Fibroblast of lung (primary cell): ENCODE measurements around the gene SOX21. TPM values are rescaled to one million over a fixed set of nuclear protein-coding genes. Genes with fewer than 3 reads are reported as not detected.

Experiments used
- DNase-seq, 2 donors: peaks; one replicate each; pipeline versions ENCODE4 v3.0.0 to v3.0.0-alpha.2; 2010; ENCODE audit warnings: low read depth in 2 of 2
- H2AFZ ChIP-seq: 2 replicates; pipeline ENCODE4 v1.5.1; 2012; ENCODE audit warnings: low read length, control low read depth, inconsistent platforms
- H3K27ac ChIP-seq: 2 replicates; pipeline ENCODE4 v1.5.1; 2011; ENCODE audit warnings: low read length, control low read depth; ENCODE audit not compliant: insufficient read depth
- H3K27me3 ChIP-seq: 2 replicates; pipeline ENCODE4 v1.5.1; 2011; ENCODE audit warnings: mild to moderate bottlenecking, low read length; ENCODE audit not compliant: control insufficient read depth, insufficient read depth
- H3K36me3 ChIP-seq: 2 replicates; pipeline ENCODE4 v1.5.1; 2011; ENCODE audit warnings: low read length; ENCODE audit not compliant: control insufficient read depth, insufficient read depth
- H3K4me1 ChIP-seq: 2 replicates; pipeline ENCODE4 v1.5.1; 2011; ENCODE audit warnings: low read length; ENCODE audit not compliant: control insufficient read depth, insufficient read depth; ENCODE audit errors: extremely low read depth
- H3K4me2 ChIP-seq: 2 replicates; pipeline ENCODE4 v1.5.1; 2011; ENCODE audit warnings: low read length, control low read depth; ENCODE audit not compliant: insufficient read depth; ENCODE audit errors: extremely low read depth
- H3K4me3 ChIP-seq, 4 experiments: fragments of 200-600 bp in 1 of 4; sonication (generic) in 1 of 4; replicated peaks in 1 of 4; 2 replicates each; pipeline ENCODE4 v1.5.1; 2011 to 2016; ENCODE audit warnings: low read length in 4 of 4, low read depth in 3 of 4, mild to moderate bottlenecking in 3 of 4, control low read depth in 2 of 4, inconsistent platforms in 1 of 4, mixed read lengths in 1 of 4; ENCODE audit not compliant: insufficient read depth in 1 of 4; ENCODE audit errors: control extremely low read depth in 1 of 4
- H3K79me2 ChIP-seq: 2 replicates; pipeline ENCODE4 v1.5.1; 2012; ENCODE audit warnings: mild to moderate bottlenecking, low read length, inconsistent platforms; ENCODE audit not compliant: control insufficient read depth, insufficient read depth
- H3K9ac ChIP-seq: 2 replicates; pipeline ENCODE4 v1.5.1; 2011; ENCODE audit warnings: mild to moderate bottlenecking, low read length, control low read depth; ENCODE audit not compliant: insufficient read depth
- H3K9me3 ChIP-seq: 2 replicates; pipeline ENCODE4 v1.5.1; 2012; ENCODE audit warnings: low read depth, low read length; ENCODE audit not compliant: control insufficient read depth, insufficient read depth
- H4K20me1 ChIP-seq: 2 replicates; pipeline ENCODE4 v1.5.1; 2011; ENCODE audit warnings: low read length; ENCODE audit not compliant: control insufficient read depth, insufficient read depth; ENCODE audit errors: extremely low read depth
- EZH2 ChIP-seq: IDR thresholded peaks from 2 replicates; pipeline ENCODE4 v1.5.1; 2012; ENCODE audit warnings: low read length, control low read depth, mild to moderate bottlenecking; ENCODE audit errors: missing control alignments
- polyA plus RNA-seq, 2 donors: library from polyadenylated mRNA; depleted of rRNA in 1 of 2; stranded (reverse) in 1 of 2; unstranded in 1 of 2; fragments of >200 nt; gene quantifications; 2 replicates each; pipeline ENCODE4 v1.2.1, GENCODE V29; 2011 to 2012; ENCODE audit warnings: missing spikeins in 1 of 2
- total RNA-seq: library from RNA; depleted of rRNA; stranded (reverse); fragments of >200 nt; gene quantifications from 2 replicates; pipeline ENCODE4 v1.2.1, GENCODE V29; 2014
- TF ChIP-seq, protein P1 (sequence below), 2 donors: IDR thresholded peaks in 1 of 2; conservative IDR thresholded peaks in 1 of 2; 1 replicate in 1 of 2; 2 replicates in 1 of 2; pipeline ENCODE4 v1.5.1; 2011 to 2012; ENCODE audit warnings: low read length in 2 of 2, control low read depth in 1 of 2, inconsistent platforms in 1 of 2, low read depth in 1 of 2, mild to moderate bottlenecking in 1 of 2

SOX21 gene
- total and polyA plus RNA-seq, 2 donors (not counting 1 experiment from before 2014, with no cell fraction given), result not detected

DNA sequence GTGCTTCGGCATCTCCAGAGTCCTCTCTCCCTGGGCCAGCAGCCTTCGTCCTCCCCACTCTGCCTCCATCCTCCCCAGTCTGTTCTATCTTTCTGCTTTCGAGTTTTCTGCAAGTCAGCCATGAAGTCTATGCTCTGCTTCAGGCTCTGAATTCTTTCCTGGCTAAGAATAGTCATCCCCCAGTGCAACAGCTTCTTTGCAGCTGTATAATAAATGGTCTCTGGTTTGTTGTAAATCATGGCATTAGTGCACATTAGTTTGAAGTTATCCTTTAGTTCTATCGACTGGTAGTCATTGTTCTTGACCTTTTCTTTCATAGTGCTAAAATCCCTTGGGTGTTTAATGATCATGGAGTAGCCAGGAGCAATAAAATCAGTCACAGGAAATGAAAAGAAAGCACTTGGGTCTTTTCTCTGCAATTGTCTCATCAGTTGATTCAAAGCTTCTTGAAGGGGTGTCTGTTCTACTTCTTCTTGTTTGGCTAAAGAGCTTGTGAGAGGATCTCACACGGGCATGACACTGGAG, 46.2 kb upstream of the SOX21 start:
- Histone ChIP-seq H4K20me1 (no peaks in the 10 kb centered on the region), H3K27me3 (no peaks in the 10 kb centered on the region), H3K36me3 (no peaks in the 10 kb centered on the region), H3K4me1 (no peaks in the 10 kb centered on the region), H3K27ac (no peak overlapping the region), H3K79me2 (no peaks in the 10 kb centered on the region), H3K9me3 (no peaks in the 10 kb centered on the region), H2AFZ (no peak overlapping the region), H3K4me2 (no peak overlapping the region), H3K9ac (no peak overlapping the region), H3K4me3 (no peak overlapping the region)
- no peak for TF ChIP-seq EZH2
- TF ChIP-seq, protein P1, sequence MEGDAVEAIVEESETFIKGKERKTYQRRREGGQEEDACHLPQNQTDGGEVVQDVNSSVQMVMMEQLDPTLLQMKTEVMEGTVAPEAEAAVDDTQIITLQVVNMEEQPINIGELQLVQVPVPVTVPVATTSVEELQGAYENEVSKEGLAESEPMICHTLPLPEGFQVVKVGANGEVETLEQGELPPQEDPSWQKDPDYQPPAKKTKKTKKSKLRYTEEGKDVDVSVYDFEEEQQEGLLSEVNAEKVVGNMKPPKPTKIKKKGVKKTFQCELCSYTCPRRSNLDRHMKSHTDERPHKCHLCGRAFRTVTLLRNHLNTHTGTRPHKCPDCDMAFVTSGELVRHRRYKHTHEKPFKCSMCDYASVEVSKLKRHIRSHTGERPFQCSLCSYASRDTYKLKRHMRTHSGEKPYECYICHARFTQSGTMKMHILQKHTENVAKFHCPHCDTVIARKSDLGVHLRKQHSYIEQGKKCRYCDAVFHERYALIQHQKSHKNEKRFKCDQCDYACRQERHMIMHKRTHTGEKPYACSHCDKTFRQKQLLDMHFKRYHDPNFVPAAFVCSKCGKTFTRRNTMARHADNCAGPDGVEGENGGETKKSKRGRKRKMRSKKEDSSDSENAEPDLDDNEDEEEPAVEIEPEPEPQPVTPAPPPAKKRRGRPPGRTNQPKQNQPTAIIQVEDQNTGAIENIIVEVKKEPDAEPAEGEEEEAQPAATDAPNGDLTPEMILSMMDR (conservative IDR thresholded peaks at IDR 0.05 in 1 of 2, IDR thresholded peaks at IDR 0.05 in 1 of 2; ENCODE audit: low read depth in 1 of 2, low read length in 2 of 2), result no peak
- DNase-seq, result no peak

DNA sequence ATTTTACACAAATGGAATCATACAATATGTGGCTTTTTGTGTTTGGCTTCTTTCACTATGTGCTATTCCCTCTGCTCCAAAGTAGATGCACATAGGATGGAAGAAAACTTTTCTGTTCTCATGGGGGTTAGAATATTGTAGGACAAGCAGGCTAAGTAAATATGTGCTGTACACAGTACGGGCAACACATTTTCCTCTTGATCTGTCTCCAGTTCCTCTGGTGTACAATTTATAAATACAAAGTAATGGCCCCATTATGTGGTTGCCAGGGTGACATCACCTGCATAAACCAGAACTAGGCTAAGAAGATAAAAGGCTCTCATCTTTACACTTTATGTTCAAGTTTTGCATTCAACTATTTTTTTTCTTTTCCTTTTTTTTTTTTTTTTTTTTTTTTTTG, 41.0 kb upstream of the SOX21 start:
- no peak for TF ChIP-seq EZH2
- TF ChIP-seq, protein P1 (conservative IDR thresholded peaks at IDR 0.05 in 1 of 2, IDR thresholded peaks at IDR 0.05 in 1 of 2; ENCODE audit: low read depth in 1 of 2, low read length in 2 of 2), result no peak
- no peak overlapping the region for H2AFZ ChIP-seq
- no peaks in the 10 kb centered on the region for H4K20me1 ChIP-seq
- no peak overlapping the region for H3K4me2 ChIP-seq
- H3K9me3 ChIP-seq, result no peaks in the 10 kb centered on the region
- no peak overlapping the region for H3K27ac ChIP-seq
- no peak overlapping the region for H3K9ac ChIP-seq
- no peaks in the 10 kb centered on the region for H3K36me3 ChIP-seq
- no peaks in the 10 kb centered on the region for H3K27me3 ChIP-seq
- H3K4me3 ChIP-seq, result no peak overlapping the region
- no peak for DNase-seq
- no peaks in the 10 kb centered on the region for H3K4me1 ChIP-seq
- no peaks in the 10 kb centered on the region for H3K79me2 ChIP-seq

DNA sequence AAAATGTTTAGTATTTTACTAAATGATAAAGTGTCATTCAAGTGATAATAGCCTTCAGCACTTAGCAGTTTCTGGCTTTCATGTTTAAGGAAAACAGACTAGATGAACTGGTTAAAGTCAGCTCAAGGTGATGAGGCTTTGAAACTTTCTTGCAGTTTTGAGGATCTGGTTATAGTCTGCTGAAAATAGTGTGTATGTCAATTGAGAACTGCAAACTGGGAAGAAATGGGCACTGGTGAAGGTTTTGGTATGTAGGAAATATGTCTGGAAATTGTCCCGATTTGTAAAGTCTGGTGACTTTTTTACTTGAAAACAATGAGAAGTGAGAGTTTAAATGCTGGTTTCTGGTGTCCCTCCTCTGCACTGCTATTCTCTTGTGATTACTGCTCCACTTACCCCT, 36.8 kb upstream of the SOX21 start:
- H3K4me3 ChIP-seq, result no peak overlapping the region
- no peak overlapping the region for H3K9ac ChIP-seq
- H2AFZ ChIP-seq, result no peak overlapping the region
- no peaks in the 10 kb centered on the region for H3K27me3 ChIP-seq
- H3K4me1 ChIP-seq, result no peaks in the 10 kb centered on the region
- H4K20me1 ChIP-seq, result no peaks in the 10 kb centered on the region
- H3K79me2 ChIP-seq, result no peaks in the 10 kb centered on the region
- H3K4me2 ChIP-seq, result no peak overlapping the region
- no peaks in the 10 kb centered on the region for H3K36me3 ChIP-seq
- no peak for TF ChIP-seq EZH2
- TF ChIP-seq, protein P1 (conservative IDR thresholded peaks at IDR 0.05 in 1 of 2, IDR thresholded peaks at IDR 0.05 in 1 of 2; ENCODE audit: low read depth in 1 of 2, low read length in 2 of 2), result no peak
- DNase-seq, result no peak
- H3K9me3 ChIP-seq, result no peaks in the 10 kb centered on the region
- H3K27ac ChIP-seq, result no peak overlapping the region
